Lower lobe of right lung (tissue), 2 donors: ENCODE measurements around the gene ZAP70. TPM values are rescaled to one million over a fixed set of nuclear protein-coding genes. Genes with fewer than 3 reads are reported as not detected.

Source experiments
- ATAC-seq, 2 donors: fragments of 200-7000 bp; cut with Tn5 transposase; one replicate each; pipeline ENCODE4 v1.9.1; 2020 to 2022; ENCODE audit warnings: mild to moderate bottlenecking in 2 of 2, moderate library complexity in 2 of 2
- DNase-seq: peaks from one replicate; pipeline ENCODE4 v3.0.0-alpha.2; 2020
- H3K27ac ChIP-seq: fragments of 200-600 bp; one replicate; pipeline ENCODE4 v1.8.0; 2022
- H3K27me3 ChIP-seq: fragments of 200-600 bp; one replicate; pipeline ENCODE4 v1.8.0; 2022; ENCODE audit warnings: low read depth
- H3K36me3 ChIP-seq: fragments of 200-600 bp; one replicate; pipeline ENCODE4 v1.8.0; 2022; ENCODE audit warnings: mild to moderate bottlenecking
- H3K4me1 ChIP-seq: fragments of 200-600 bp; one replicate; pipeline ENCODE4 v1.8.0; 2022
- H3K4me3 ChIP-seq: fragments of 200-600 bp; one replicate; pipeline ENCODE4 v1.8.0; 2022; ENCODE audit warnings: mild to moderate bottlenecking
- H3K9me3 ChIP-seq: fragments of 200-600 bp; one replicate; pipeline ENCODE4 v1.8.0; 2022
- intact Hi-C: fragments of 100-400 bp; cut with DNase I; formaldehyde crosslinking; loops from one replicate; pipeline ENCODE4 v1.11.0; 2022
- total RNA-seq: library from RNA; stranded (reverse); fragmentation: NEBNext Ultra II Directional; extraction: Animal tissue kit (Norgen Biotek cat#: 25700); gene quantifications from one replicate; pipeline ENCODE4 v1.2.1, GENCODE V29; 2021
- TF ChIP-seq, protein P1 (sequence below): fragments of 200-600 bp; IDR thresholded peaks from one replicate; pipeline ENCODE4 v1.8.0; 2022; ENCODE audit warnings: antibody characterized with exemption, mild to moderate bottlenecking
- donor health status: DM: no; HTN: yes; CAD: no; lungs with severe emphysema.

The ZAP70 gene
- total RNA-seq, 1 donor from 2014 or later: 8.8 TPM

DNA sequence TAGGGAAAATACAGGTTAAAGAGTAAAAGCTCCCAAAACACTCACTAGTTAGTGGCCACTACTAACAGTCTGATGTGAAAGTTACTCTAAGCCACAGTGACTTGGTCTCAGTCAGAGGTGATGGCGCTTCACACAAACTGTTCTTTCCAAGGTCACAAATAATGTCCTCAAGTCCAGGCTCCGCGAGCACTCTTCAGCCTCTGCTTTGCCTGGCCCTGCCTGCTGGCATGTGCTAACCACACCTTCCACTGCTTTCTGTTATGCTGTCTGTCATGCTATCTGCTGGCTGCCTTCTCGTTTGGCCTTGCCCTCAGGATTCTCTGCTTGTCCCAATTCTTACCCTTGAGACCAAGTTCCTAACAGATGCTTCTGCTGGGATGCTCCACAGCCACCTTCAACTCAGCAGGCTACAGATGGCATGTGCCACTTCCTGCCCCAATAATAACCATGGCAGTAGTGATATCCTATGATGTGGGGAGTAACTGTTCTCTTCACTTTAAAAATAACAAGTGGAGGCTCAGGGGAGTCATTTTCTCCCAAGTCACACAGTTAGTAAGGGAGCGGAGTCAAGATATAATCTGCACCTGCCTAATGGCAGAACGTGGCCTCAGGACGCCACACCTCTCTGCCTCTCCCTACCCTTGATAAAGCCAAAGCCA, 75.7 kb downstream of the ZAP70 start:
- DNase-seq: no peak
- TF ChIP-seq, protein P1, sequence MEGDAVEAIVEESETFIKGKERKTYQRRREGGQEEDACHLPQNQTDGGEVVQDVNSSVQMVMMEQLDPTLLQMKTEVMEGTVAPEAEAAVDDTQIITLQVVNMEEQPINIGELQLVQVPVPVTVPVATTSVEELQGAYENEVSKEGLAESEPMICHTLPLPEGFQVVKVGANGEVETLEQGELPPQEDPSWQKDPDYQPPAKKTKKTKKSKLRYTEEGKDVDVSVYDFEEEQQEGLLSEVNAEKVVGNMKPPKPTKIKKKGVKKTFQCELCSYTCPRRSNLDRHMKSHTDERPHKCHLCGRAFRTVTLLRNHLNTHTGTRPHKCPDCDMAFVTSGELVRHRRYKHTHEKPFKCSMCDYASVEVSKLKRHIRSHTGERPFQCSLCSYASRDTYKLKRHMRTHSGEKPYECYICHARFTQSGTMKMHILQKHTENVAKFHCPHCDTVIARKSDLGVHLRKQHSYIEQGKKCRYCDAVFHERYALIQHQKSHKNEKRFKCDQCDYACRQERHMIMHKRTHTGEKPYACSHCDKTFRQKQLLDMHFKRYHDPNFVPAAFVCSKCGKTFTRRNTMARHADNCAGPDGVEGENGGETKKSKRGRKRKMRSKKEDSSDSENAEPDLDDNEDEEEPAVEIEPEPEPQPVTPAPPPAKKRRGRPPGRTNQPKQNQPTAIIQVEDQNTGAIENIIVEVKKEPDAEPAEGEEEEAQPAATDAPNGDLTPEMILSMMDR: no peak
- ATAC-seq: no peak
- intact Hi-C loops: no loop called here
- Histone ChIP-seq H3K4me3 (no peak overlapping the region), H3K27me3 (no peaks in the 10 kb centered on the region), H3K9me3 (no peaks in the 10 kb centered on the region), H3K27ac (no peak overlapping the region), H3K4me1 (no peaks in the 10 kb centered on the region), H3K36me3 (peaks cover 66% of the 10 kb centered on the region)

Other genes with a start within 250 kb of the ZAP70 start
- 16.8 TPM for gene ANKRD36B, start 123.7 kb upstream of the ZAP70 start, total RNA-seq
- gene COX5B, start 67.5 kb upstream of the ZAP70 start, total RNA-seq: 164 TPM
- 56.0 TPM for gene ACTR1B, start 49.5 kb upstream of the ZAP70 start, total RNA-seq
- 15.1 TPM for gene C2orf92, start 43.9 kb upstream of the ZAP70 start, total RNA-seq